AG10803 (cell line): ENCODE measurements around the gene FRMD4A.

Experiments
- DNase-seq: peaks from one replicate; pipeline ENCODE4 v3.0.0; 2010; ENCODE audit warnings: low read depth
- H3K4me3 ChIP-seq: 2 replicates; pipeline ENCODE4 v1.5.1; 2011; ENCODE audit warnings: mild to moderate bottlenecking, low read length, control low read depth
- TF ChIP-seq, protein P1 (sequence below): conservative IDR thresholded peaks from 2 replicates; pipeline ENCODE4 v1.5.1; 2011; ENCODE audit warnings: mild to moderate bottlenecking, low read length, control low read depth, inconsistent platforms

FRMD4A gene

DNA sequence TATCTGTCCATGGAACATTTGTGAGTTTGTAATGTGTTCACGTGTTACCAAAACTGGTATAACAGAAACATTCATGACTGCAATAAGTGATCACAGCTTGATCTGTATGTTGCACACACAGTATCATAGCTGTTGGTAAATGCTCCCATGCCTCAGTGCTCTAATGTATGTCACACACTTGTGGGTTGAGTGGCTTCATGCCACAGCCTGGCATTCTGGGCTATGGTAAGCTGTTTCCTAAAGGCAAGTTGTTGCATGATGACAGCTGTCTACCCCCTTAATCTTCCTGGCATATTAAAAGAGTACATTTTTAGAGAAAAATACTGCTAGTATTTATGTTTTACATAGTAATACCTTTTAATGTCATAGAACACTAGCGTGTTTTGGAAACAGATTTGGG is 708.8 kb downstream of the FRMD4A start:
- H3K4me3 ChIP-seq: no peak overlapping the region
- TF ChIP-seq, protein P1, sequence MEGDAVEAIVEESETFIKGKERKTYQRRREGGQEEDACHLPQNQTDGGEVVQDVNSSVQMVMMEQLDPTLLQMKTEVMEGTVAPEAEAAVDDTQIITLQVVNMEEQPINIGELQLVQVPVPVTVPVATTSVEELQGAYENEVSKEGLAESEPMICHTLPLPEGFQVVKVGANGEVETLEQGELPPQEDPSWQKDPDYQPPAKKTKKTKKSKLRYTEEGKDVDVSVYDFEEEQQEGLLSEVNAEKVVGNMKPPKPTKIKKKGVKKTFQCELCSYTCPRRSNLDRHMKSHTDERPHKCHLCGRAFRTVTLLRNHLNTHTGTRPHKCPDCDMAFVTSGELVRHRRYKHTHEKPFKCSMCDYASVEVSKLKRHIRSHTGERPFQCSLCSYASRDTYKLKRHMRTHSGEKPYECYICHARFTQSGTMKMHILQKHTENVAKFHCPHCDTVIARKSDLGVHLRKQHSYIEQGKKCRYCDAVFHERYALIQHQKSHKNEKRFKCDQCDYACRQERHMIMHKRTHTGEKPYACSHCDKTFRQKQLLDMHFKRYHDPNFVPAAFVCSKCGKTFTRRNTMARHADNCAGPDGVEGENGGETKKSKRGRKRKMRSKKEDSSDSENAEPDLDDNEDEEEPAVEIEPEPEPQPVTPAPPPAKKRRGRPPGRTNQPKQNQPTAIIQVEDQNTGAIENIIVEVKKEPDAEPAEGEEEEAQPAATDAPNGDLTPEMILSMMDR: no peak
- no peak for DNase-seq

- TF ChIP-seq, protein P1: no peak
- peak; percentile 22 for DNase-seq
- H3K4me3 ChIP-seq: no peak overlapping the region
Measured at GRCh38 chr10:13617116-13617515, 713.6 kb downstream of the FRMD4A start.

DNA sequence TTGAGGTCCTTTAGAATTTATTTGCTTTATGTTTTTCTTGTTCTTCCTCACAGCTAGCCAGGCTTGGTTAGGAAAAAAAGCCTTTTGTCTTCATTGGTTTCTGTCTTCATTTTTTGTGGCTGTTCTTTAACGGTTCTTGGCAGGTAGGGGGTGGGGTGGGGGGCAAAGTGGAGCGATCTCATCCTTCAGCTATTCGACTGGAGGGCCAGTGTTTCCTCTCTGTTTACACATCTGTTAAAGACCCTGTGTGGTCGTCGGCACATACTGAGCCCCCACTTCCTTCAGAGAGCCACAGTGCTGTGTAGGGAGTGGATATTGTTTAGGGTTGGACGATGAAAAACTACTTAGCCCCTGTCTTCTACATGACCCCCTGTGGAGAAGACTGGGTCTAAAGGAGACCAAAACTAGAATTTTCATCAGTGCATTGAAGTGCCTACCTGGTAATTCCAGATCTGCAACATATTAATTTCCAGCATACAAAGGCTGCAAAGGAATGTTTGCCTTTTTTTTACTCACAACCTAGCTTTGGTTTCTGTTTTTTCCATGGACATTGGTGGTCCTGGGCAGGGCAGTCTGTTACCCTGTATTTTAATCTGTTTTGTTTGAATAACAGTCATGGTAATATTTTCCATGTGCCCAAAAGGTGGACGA is 714.9 kb downstream of the FRMD4A start:
- no peak overlapping the region for H3K4me3 ChIP-seq
- no peak for DNase-seq
- TF ChIP-seq, protein P1: no peak

GRCh38 chr10:13614530-13615332 is 716.0 kb downstream of the FRMD4A start:
- DNase-seq: peak; percentile 52
- H3K4me3 ChIP-seq: no peak overlapping the region
- TF ChIP-seq, protein P1: no peak

DNA sequence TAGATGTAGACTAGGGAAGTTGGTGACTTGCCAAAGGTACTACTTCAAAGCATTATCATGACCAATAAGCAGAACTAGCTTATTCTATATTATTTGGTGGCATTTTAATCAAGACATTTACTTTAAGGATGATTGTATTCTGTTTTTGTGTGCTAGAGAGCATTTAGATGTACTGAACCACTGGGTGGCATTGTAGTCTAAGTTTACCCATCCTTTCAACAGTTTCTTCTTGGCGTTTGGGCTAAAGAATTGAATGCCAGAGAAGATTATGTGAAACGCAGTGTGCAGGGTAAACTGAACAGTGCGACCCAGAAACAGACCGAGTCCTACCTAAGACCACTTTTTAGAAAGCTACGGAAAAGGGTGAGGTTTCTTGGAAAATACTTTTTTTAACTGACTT is 717.2 kb downstream of the FRMD4A start:
- no peak overlapping the region for H3K4me3 ChIP-seq
- peak; percentile 54 for DNase-seq
- TF ChIP-seq, protein P1: peak; percentile 56

- DNase-seq: no peak
- TF ChIP-seq, protein P1: no peak
- H3K4me3 ChIP-seq: no peak overlapping the region
Measured at GRCh38 chr10:13612654-13613373, 717.9 kb downstream of the FRMD4A start.
